HCT116 (cell line): ENCODE measurements around the gene MYL12B. TPM values are rescaled to one million over a fixed set of nuclear protein-coding genes. Genes with fewer than 3 reads are reported as not detected.

ENCODE experiments used
- ATAC-seq: fragments of 200-7000 bp; cut with Tn5 transposase; 2 replicates; pipeline ENCODE4 v1.9.1; 2020; ENCODE audit warnings: mild to moderate bottlenecking, moderate library complexity
- BruUV-seq: library from RNA; stranded (reverse); fragments of 400-500 nt; replicated peaks from 2 replicates; lab custom pipeline; 2021; lab: Mats Ljungman, UMichigan
- CTCF ChIA-PET: fragments of 300-600 bp; sonication (Branson Sonifier 250); formaldehyde crosslinking; loops from one replicate; lab custom pipeline; 2021; ENCODE audit warnings: antibody characterized with exemption; lab: Charles Lee
- POLR2A ChIA-PET: fragments of 300-600, 350-600 bp; sonication (Branson Sonifier 250); formaldehyde crosslinking; loops from one replicate; lab custom pipeline; 2021; ENCODE audit warnings: antibody characterized with exemption; lab: Charles Lee
- RAD21 ChIA-PET, 2 experiments: fragments of 300-600 bp; sonication (Branson Sonifier 250); formaldehyde crosslinking; loops; one replicate each; lab custom pipeline; 2023; ENCODE audit warnings: low total read pairs in 2 of 2; ENCODE audit not compliant: uncharacterized antibody in 2 of 2, unreplicated experiment in 2 of 2, low non-redundant PET in 1 of 2; lab: Charles Lee
- DNase-seq: peaks from one replicate; pipeline ENCODE4 v3.0.0-alpha.2; 2010; ENCODE audit warnings: low read depth, low spot score
- H2AFZ ChIP-seq: fragments of 200-600 bp; shearing (Covaris generic), sonication (generic); 2 replicates; pipeline ENCODE4 v1.6.1; 2017; ENCODE audit warnings: low read depth, mixed run types, mixed read lengths, antibody characterized with exemption, low read length; ENCODE audit not compliant: poor library complexity, severe bottlenecking
- H3K27ac ChIP-seq: 2 replicates; pipeline ENCODE4 v1.5.1; 2012; ENCODE audit warnings: low read depth, low read length
- H3K27me3 ChIP-seq: fragments of 200-600 bp; sonication (generic); 2 replicates; pipeline ENCODE4 v1.6.1; 2016; ENCODE audit warnings: mixed run types, low read length, mixed read lengths; ENCODE audit not compliant: insufficient read depth
- H3K36me3 ChIP-seq, 2 experiments: fragments of 200-500 bp in 1 of 2; fragments of 200-600 bp in 1 of 2; sonication (Bioruptor generic) in 1 of 2; sonication (generic) in 1 of 2; 2 replicates each; pipeline versions ENCODE4 v1.5.1 to v1.6.1; 2014 to 2016; ENCODE audit warnings: low read length in 2 of 2, inconsistent platforms in 1 of 2, mixed read lengths in 1 of 2, mixed run types in 1 of 2; ENCODE audit not compliant: insufficient read depth in 2 of 2, control insufficient read depth in 1 of 2
- H3K4me1 ChIP-seq, 2 experiments: fragments of 200-600 bp in 1 of 2; sonication (generic) in 1 of 2; 2 replicates each; pipeline versions ENCODE4 v1.5.1 to v1.6.1; 2012 to 2017; ENCODE audit warnings: low read length in 2 of 2, inconsistent platforms in 1 of 2, mild to moderate bottlenecking in 1 of 2, mixed read lengths in 1 of 2, mixed run types in 1 of 2, moderate library complexity in 1 of 2; ENCODE audit not compliant: insufficient read depth in 2 of 2, control insufficient read depth in 1 of 2
- H3K4me2 ChIP-seq: fragments of 200-600 bp; sonication (generic); 2 replicates; pipeline ENCODE4 v1.6.1; 2017; ENCODE audit warnings: mixed run types, low read length, mixed read lengths
- H3K4me3 ChIP-seq, 2 experiments: fragments of 200-600 bp in 1 of 2; sonication (generic) in 1 of 2; replicated peaks in 1 of 2; 2 replicates each; pipeline ENCODE4 v1.5.1; 2011 to 2016; ENCODE audit warnings: low read length in 2 of 2, control low read depth in 1 of 2, low read depth in 1 of 2, mild to moderate bottlenecking in 1 of 2, mixed read lengths in 1 of 2, mixed run types in 1 of 2
- H3K79me2 ChIP-seq: fragments of 200-600 bp; sonication (generic); 2 replicates; pipeline ENCODE4 v1.6.1; 2017; ENCODE audit warnings: mild to moderate bottlenecking, mixed run types, low read length, moderate library complexity, mixed read lengths; ENCODE audit not compliant: insufficient read depth
- H3K9ac ChIP-seq: fragments of 200-600 bp; sonication (generic); 2 replicates; pipeline ENCODE4 v1.6.1; 2016; ENCODE audit warnings: low read length, mixed read lengths
- H3K9me2 ChIP-seq: fragments of 200-600 bp; sonication (generic), shearing (Covaris generic); 2 replicates; pipeline ENCODE4 v1.6.1; 2017; ENCODE audit warnings: mixed run types, mild to moderate bottlenecking, moderate library complexity; ENCODE audit not compliant: insufficient read depth
- H3K9me3 ChIP-seq, 2 experiments: fragments of 200-500 bp in 1 of 2; fragments of 200-600 bp in 1 of 2; sonication (Bioruptor generic) in 1 of 2; sonication (generic) in 1 of 2; 2 replicates each; pipeline ENCODE4 v1.6.1; 2014 to 2017; ENCODE audit warnings: low read length in 2 of 2, mixed read lengths in 2 of 2, inconsistent platforms in 1 of 2, low read depth in 1 of 2, mild to moderate bottlenecking in 1 of 2, mixed run types in 1 of 2, moderate library complexity in 1 of 2; ENCODE audit not compliant: control insufficient read depth in 1 of 2, insufficient read depth in 1 of 2
- H4K20me1 ChIP-seq: fragments of 200-600 bp; sonication (generic), shearing (Covaris generic); 2 replicates; pipeline ENCODE4 v1.6.1; 2017; ENCODE audit warnings: mixed run types, mild to moderate bottlenecking, moderate library complexity; ENCODE audit not compliant: insufficient read depth
- ATF3 ChIP-seq: IDR thresholded peaks from 2 replicates; pipeline ENCODE4 v1.6.1; 2012
- CBX3 ChIP-seq: IDR thresholded peaks from 2 replicates; pipeline ENCODE4 v1.6.1; 2012; ENCODE audit warnings: low read depth
- CEBPB ChIP-seq: IDR thresholded peaks from 2 replicates; pipeline ENCODE4 v1.6.1; 2012; ENCODE audit warnings: low read depth
- EGR1 ChIP-seq: IDR thresholded peaks from 2 replicates; pipeline ENCODE4 v1.6.1; 2012; ENCODE audit warnings: low read depth
- ELF1 ChIP-seq: IDR thresholded peaks from 2 replicates; pipeline ENCODE4 v1.6.1; 2012; ENCODE audit warnings: low read depth, borderline replicate concordance
- EZH2 ChIP-seq: fragments of 200-600 bp; sonication (generic); IDR thresholded peaks from 2 replicates; pipeline ENCODE4 v1.6.1; 2017; ENCODE audit warnings: antibody characterized with exemption, mixed run types
- EZH2phosphoT487 ChIP-seq: fragments of 200-600 bp; IDR thresholded peaks from 2 replicates; pipeline ENCODE4 v1.6.1; 2018; ENCODE audit warnings: antibody characterized with exemption, borderline replicate concordance
- JUND ChIP-seq: IDR thresholded peaks from 2 replicates; pipeline ENCODE4 v1.6.1; 2012
- MAX ChIP-seq: IDR thresholded peaks from 2 replicates; pipeline ENCODE4 v1.6.1; 2012
- POLR2A ChIP-seq: IDR thresholded peaks from 2 replicates; pipeline ENCODE4 v1.7.0; 2011; ENCODE audit warnings: borderline replicate concordance; ENCODE audit not compliant: insufficient read depth, insufficient read length; ENCODE audit errors: extremely low read depth
- SIN3A ChIP-seq: IDR thresholded peaks from 2 replicates; pipeline ENCODE4 v1.6.1; 2012; ENCODE audit warnings: low read depth
- SP1 ChIP-seq: IDR thresholded peaks from 2 replicates; pipeline ENCODE4 v1.6.1; 2012; ENCODE audit warnings: low read depth
- SRF ChIP-seq: IDR thresholded peaks from 2 replicates; pipeline ENCODE4 v1.6.1; 2012; ENCODE audit warnings: low read depth
- TCF7L2 ChIP-seq: IDR thresholded peaks from 2 replicates; pipeline ENCODE4 v1.7.0; 2011; ENCODE audit warnings: borderline replicate concordance, inconsistent platforms; ENCODE audit not compliant: insufficient read depth, insufficient read length; ENCODE audit errors: extremely low read depth
- YY1 ChIP-seq: IDR thresholded peaks from 2 replicates; pipeline ENCODE4 v1.6.1; 2011; ENCODE audit warnings: low read length, low read depth, moderate library complexity, mild to moderate bottlenecking; ENCODE audit not compliant: insufficient replicate concordance; ENCODE audit errors: extremely low read depth
- ZFX ChIP-seq: fragments of 450-650 bp; IDR thresholded peaks from 2 replicates; pipeline ENCODE4 v1.6.1; 2017
- ZNF274 ChIP-seq: fragments of 200-500 bp; sonication (Bioruptor generic); IDR thresholded peaks from 2 replicates; pipeline ENCODE4 v1.6.1; 2014; ENCODE audit warnings: mild to moderate bottlenecking, low read depth, low read length, inconsistent platforms
- intact Hi-C: fragments of 100-400 bp; cut with micrococcal nuclease; formaldehyde crosslinking; loops from 2 replicates; pipeline ENCODE4 v1.10.0; 2022
- total RNA-seq: library from RNA; stranded (reverse); gene quantifications from one replicate; pipeline ENCODE4 v1.2.1, GENCODE V29; 2021; ENCODE audit not compliant: unreplicated experiment
- TF ChIP-seq, protein P1 (sequence below): IDR thresholded peaks from 2 replicates; pipeline ENCODE4 v1.6.1; 2011; ENCODE audit warnings: mild to moderate bottlenecking, low read length, moderate library complexity; ENCODE audit not compliant: insufficient replicate concordance; ENCODE audit errors: extremely low read depth

MYL12B gene
- total RNA-seq, 1 experiment from 2014 or later = 403 TPM

GRCh38 chr18:3248062-3248657, 13.8 kb upstream of the MYL12B start:
- DNase-seq = no peak
- no peak overlapping the region for H2AFZ ChIP-seq
- ChIA-PET RAD21 (no interaction called here), CTCF (interaction anchor here (1.4 to 3.6 kb wide), 3 partner anchors 314 to 482 kb away, joined by 3 to 43 read pairs (median 5); no protein-coding TSS in a partner anchor), POLR2A (interaction anchor here (0.6 to 1.5 kb wide), 2 partner anchors 9 to 418 kb away, joined by 3 to 6 read pairs; no protein-coding TSS in a partner anchor)
- TF ChIP-seq EZH2 (no peak), EZH2phosphoT487 (no peak), ZFX (no peak), SP1 (no peak), EGR1 (no peak), YY1 (no peak), JUND (no peak), TCF7L2 (no peak), CEBPB (no peak), CBX3 (no peak), SIN3A (no peak), ELF1 (no peak), SRF (no peak), ZNF274 (no peak), ATF3 (no peak), POLR2A (no peak), MAX (no peak)
- TF ChIP-seq, protein P1, sequence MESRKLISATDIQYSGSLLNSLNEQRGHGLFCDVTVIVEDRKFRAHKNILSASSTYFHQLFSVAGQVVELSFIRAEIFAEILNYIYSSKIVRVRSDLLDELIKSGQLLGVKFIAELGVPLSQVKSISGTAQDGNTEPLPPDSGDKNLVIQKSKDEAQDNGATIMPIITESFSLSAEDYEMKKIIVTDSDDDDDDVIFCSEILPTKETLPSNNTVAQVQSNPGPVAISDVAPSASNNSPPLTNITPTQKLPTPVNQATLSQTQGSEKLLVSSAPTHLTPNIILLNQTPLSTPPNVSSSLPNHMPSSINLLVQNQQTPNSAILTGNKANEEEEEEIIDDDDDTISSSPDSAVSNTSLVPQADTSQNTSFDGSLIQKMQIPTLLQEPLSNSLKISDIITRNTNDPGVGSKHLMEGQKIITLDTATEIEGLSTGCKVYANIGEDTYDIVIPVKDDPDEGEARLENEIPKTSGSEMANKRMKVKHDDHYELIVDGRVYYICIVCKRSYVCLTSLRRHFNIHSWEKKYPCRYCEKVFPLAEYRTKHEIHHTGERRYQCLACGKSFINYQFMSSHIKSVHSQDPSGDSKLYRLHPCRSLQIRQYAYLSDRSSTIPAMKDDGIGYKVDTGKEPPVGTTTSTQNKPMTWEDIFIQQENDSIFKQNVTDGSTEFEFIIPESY = no peak
- no peaks in the 10 kb centered on the region for H3K27me3 ChIP-seq
- peaks cover 7% of the 10 kb centered on the region; the same call in 1 of the 2 replicates for H4K20me1 ChIP-seq
- H3K9me3 ChIP-seq = no peaks in the 10 kb centered on the region
- no TSS peak for BruUV-seq
- peaks cover 61% of the 10 kb centered on the region for H3K79me2 ChIP-seq
- peaks cover 42 to 52% of the 10 kb centered on the region in 2 experiments for H3K4me1 ChIP-seq
- intact Hi-C loops = loop anchor here (5.0 kb wide), 1 partner anchor 236 kb away; the partner anchor contains the start of gene LPIN2
- no peaks in the 10 kb centered on the region for H3K9me2 ChIP-seq
- peaks cover under 1 to 15% of the 10 kb centered on the region in 2 experiments; a peak in 3 of 4 replicates for H3K36me3 ChIP-seq
- H3K4me2 ChIP-seq = peak overlapping the region; percentile 80
- no peak for ATAC-seq
- H3K27ac ChIP-seq = peak overlapping the region; percentile 90
- peak overlapping the region; percentile 92 to 96 for H3K4me3 ChIP-seq
- H3K9ac ChIP-seq = peak overlapping the region; percentile 95
